Panc1 (cell line): Measurements from ENCODE around the gene ATP6V0B.

Source experiments
- CTCF ChIP-seq: fragments of 450-650 bp; IDR thresholded peaks from 2 replicates; pipeline ENCODE4 v1.5.1; 2017; ENCODE audit warnings: mild to moderate bottlenecking
- POLR2AphosphoS5 ChIP-seq: IDR thresholded peaks from 2 replicates; pipeline ENCODE4 v1.6.1; 2012; ENCODE audit warnings: mild to moderate bottlenecking, low read depth, low read length, moderate library complexity
- SIN3A ChIP-seq: IDR thresholded peaks from 2 replicates; pipeline ENCODE4 v1.6.1; 2012; ENCODE audit warnings: low read depth, mild to moderate bottlenecking, low read length, moderate library complexity, borderline replicate concordance; ENCODE audit not compliant: insufficient read depth
- TCF7L2 ChIP-seq: IDR thresholded peaks from 2 replicates; pipeline ENCODE4 v1.6.1; 2011; ENCODE audit warnings: mild to moderate bottlenecking, low read depth, low read length, inconsistent platforms

GRCh38 chr1:43981636-43982035, 6.9 kb downstream of the ATP6V0B start:
- no peak for TF ChIP-seq CTCF
- TF ChIP-seq TCF7L2, result no peak
- no peak for TF ChIP-seq SIN3A
- TF ChIP-seq POLR2AphosphoS5, result no peak
